ENCODE measurements around the gene FOXJ1. TPM values are rescaled to one million over a fixed set of nuclear protein-coding genes. Genes with fewer than 3 reads are reported as not detected.

Gene FOXJ1
- polyA plus RNA-seq, 1 of the 3 experiments (the other 2 are of a cell fraction), result not detected

GRCh38 chr17:76166168-76166567 lies 25.1 kb upstream of the FOXJ1 start (continued):
- TF ChIP-seq ZBTB33 (IDR thresholded peaks at IDR 0.05; ENCODE audit: borderline replicate concordance, low read depth), result no peak
- TF ChIP-seq TEAD4 (IDR thresholded peaks at IDR 0.05; ENCODE audit: borderline replicate concordance, insufficient read depth), result no peak
- no peak for TF ChIP-seq TAF1 (IDR thresholded peaks at IDR 0.05; ENCODE audit: borderline replicate concordance, low read depth, low read length)
- TF ChIP-seq MAX (IDR thresholded peaks at IDR 0.05; ENCODE audit: low read depth), result no peak
- no peak for TF ChIP-seq FOXJ3 (CRISPR knock-in tag; IDR thresholded peaks at IDR 0.05)
- no peak for TF ChIP-seq FOSL2 (IDR thresholded peaks at IDR 0.05; ENCODE audit: borderline replicate concordance, low read depth)
- TF ChIP-seq RCOR1 (IDR thresholded peaks at IDR 0.05; ENCODE audit: low read length), result no peak
- no peak for TF ChIP-seq JUND (IDR thresholded peaks at IDR 0.05)
- TF ChIP-seq GATA2 (CRISPR knock-in tag; IDR thresholded peaks at IDR 0.05), result no peak
- no peak for TF ChIP-seq IRF3 (IDR thresholded peaks at IDR 0.05; ENCODE audit: low read depth, low read length)
- no peak for TF ChIP-seq EZH2phosphoT487 (IDR thresholded peaks at IDR 0.05; ENCODE audit: borderline replicate concordance, low read depth)

GRCh38 chr17:76164331-76164730 lies 23.3 kb upstream of the FOXJ1 start:
- Histone ChIP-seq H3K4me3 (ENCODE audit: low read depth in 2 of 2, low read length in 1 of 2) (no peak overlapping the region), H3F3A (replicated peaks; ENCODE audit: insufficient read depth) (no peaks in the 10 kb centered on the region)

More at GRCh38 chr17:76164331-76164730, 23.3 kb upstream of the FOXJ1 start:
- Histone ChIP-seq H3K79me2 (ENCODE audit: insufficient read depth) (no peaks in the 10 kb centered on the region), H3K4me1 (ENCODE audit: control insufficient read depth in 1 of 2, insufficient read depth in 2 of 2, low read depth in 1 of 2, low read length in 1 of 2) (no peaks in the 10 kb centered on the region), H3K9ac (no peak overlapping the region), H3K9me3 (no peaks in the 10 kb centered on the region), H3K4me2 (no peak overlapping the region), H2AFZ (ENCODE audit: low read depth) (no peak overlapping the region), H3K27me3 (ENCODE audit: insufficient read depth) (no peaks in the 10 kb centered on the region), H3K27ac (ENCODE audit: low read depth in 2 of 2, low read length in 1 of 2) (no peak overlapping the region), H3K36me3 (replicated peaks in 1 of 2; ENCODE audit: control insufficient read depth in 1 of 2, insufficient read depth in 2 of 2, low read length in 1 of 2) (no peaks in the 10 kb centered on the region), H4K20me1 (ENCODE audit: insufficient read depth) (no peaks in the 10 kb centered on the region), H3K9me2 (no peaks in the 10 kb centered on the region)
- 77% methylated on average over 2 of the region's 2 CpGs for WGBS (ENCODE audit: low lambda C conversion rate)
- no peak for DNase-seq
- TF ChIP-seq TCF12 (IDR thresholded peaks at IDR 0.05) (no peak), FOXJ3 (CRISPR knock-in tag; IDR thresholded peaks at IDR 0.05) (no peak), RXRA (IDR thresholded peaks at IDR 0.05; ENCODE audit: borderline replicate concordance, low read depth) (no peak), PBX3 (IDR thresholded peaks at IDR 0.05) (no peak), RFX5 (IDR thresholded peaks at IDR 0.05; ENCODE audit: low read length) (no peak), SMC3 (IDR thresholded peaks at IDR 0.05; ENCODE audit: low read depth, low read length) (no peak), POLR2AphosphoS5 (IDR thresholded peaks at IDR 0.05; ENCODE audit: low read depth, low read length) (no peak), ZBTB33 (IDR thresholded peaks at IDR 0.05; ENCODE audit: borderline replicate concordance, low read depth) (no peak), RCOR1 (IDR thresholded peaks at IDR 0.05; ENCODE audit: low read length) (no peak), IRF3 (IDR thresholded peaks at IDR 0.05; ENCODE audit: low read depth, low read length) (no peak), USF2 (IDR thresholded peaks at IDR 0.05; ENCODE audit: borderline replicate concordance, low read depth, low read length) (no peak), NFIC (IDR thresholded peaks at IDR 0.05; ENCODE audit: borderline replicate concordance) (no peak), EP300 (IDR thresholded peaks at IDR 0.05; ENCODE audit: borderline replicate concordance in 1 of 2, low read depth in 1 of 2, low read length in 1 of 2) (no peak)
- ChIA-PET CTCF (interaction anchor here (1.0 to 3.0 kb wide), 3 partner anchors 16 to 164 kb away, joined by 3 to 25 read pairs (median 3); no protein-coding TSS in a partner anchor), POLR2A (no interaction called here)
